T-helper 2 cell (primary cell): ENCODE data around the gene SLC30A10.
"Not testable (repeated sequence)": the region's sequence is repeated elsewhere in the genome, so short reads cannot be mapped to it uniquely, and the experiment has no call there.

Experiments used
- DNase-seq, 5 experiments: peaks; one replicate each; pipeline versions ENCODE4 v3.0.0 to v3.0.0-alpha.2; 2012 to 2022

SLC30A10 gene

GRCh38 chr1:219927298-219927955 is 930 bp downstream of the SLC30A10 start:
- no peak for DNase-seq

GRCh38 chr1:219926363-219926998 is 1.9 kb downstream of the SLC30A10 start:
- DNase-seq, result no peak

- DNase-seq, result no peak
Measured at GRCh38 chr1:219924342-219924741, 4.0 kb downstream of the SLC30A10 start.

- DNase-seq, result no peak
Measured at GRCh38 chr1:219917851-219918466, 10.4 kb downstream of the SLC30A10 start.

- no peak for DNase-seq
Measured at GRCh38 chr1:219917281-219917680, 11.1 kb downstream of the SLC30A10 start.

- DNase-seq, result no peak
Measured at GRCh38 chr1:219916257-219916656, 12.1 kb downstream of the SLC30A10 start.

GRCh38 chr1:219913005-219913770 is 15.2 kb downstream of the SLC30A10 start:
- no peak for DNase-seq

- no peak for DNase-seq
Measured at GRCh38 chr1:219910716-219911115, 17.6 kb downstream of the SLC30A10 start.

GRCh38 chr1:219909476-219909875 is 18.9 kb downstream of the SLC30A10 start:
- no peak for DNase-seq

GRCh38 chr1:219908170-219908569 is 20.2 kb downstream of the SLC30A10 start:
- DNase-seq, result no peak

GRCh38 chr1:219907772-219908070 is 20.6 kb downstream of the SLC30A10 start:
- no peak for DNase-seq

- no peak for DNase-seq
Measured at GRCh38 chr1:219906924-219907771, 21.2 kb downstream of the SLC30A10 start.

GRCh38 chr1:219906565-219906923 is 21.8 kb downstream of the SLC30A10 start:
- not testable (repeated sequence) for DNase-seq

- no peak for DNase-seq
Measured at GRCh38 chr1:219905524-219905923, 22.8 kb downstream of the SLC30A10 start.

- DNase-seq, result no peak
Measured at GRCh38 chr1:219904934-219905333, 23.4 kb downstream of the SLC30A10 start.

- DNase-seq, result no peak
Measured at GRCh38 chr1:219903353-219903871, 24.9 kb downstream of the SLC30A10 start.

- DNase-seq, result no peak
Measured at GRCh38 chr1:219902951-219903350, 25.4 kb downstream of the SLC30A10 start.

GRCh38 chr1:219900882-219901281 is 27.5 kb downstream of the SLC30A10 start:
- DNase-seq, result no peak

- no peak for DNase-seq
Measured at GRCh38 chr1:219900201-219900600, 28.2 kb downstream of the SLC30A10 start.

GRCh38 chr1:219898375-219898774 is 30.0 kb downstream of the SLC30A10 start:
- DNase-seq, result no peak

- no peak for DNase-seq
Measured at GRCh38 chr1:219897914-219898313, 30.4 kb downstream of the SLC30A10 start.

- not testable (repeated sequence) for DNase-seq
Measured at GRCh38 chr1:219892271-219892670, 36.1 kb downstream of the SLC30A10 start.
